Liver (tissue), 3 donors: ENCODE results near the gene ADAP1.

Experiments used
- CTCF ChIP-seq: fragments of 150-350 bp; IDR thresholded peaks from 2 replicates; pipeline ENCODE4 v1.5.1; 2017; ENCODE audit warnings: improper control_type of control experiment, low read depth, low read length; ENCODE audit not compliant: missing input control
- EGR1 ChIP-seq, 2 donors: IDR thresholded peaks; 2 replicates each; pipeline ENCODE4 v1.6.1; 2016 to 2018; ENCODE audit warnings: antibody characterized with exemption in 2 of 2, low read depth in 2 of 2
- FOXA1 ChIP-seq: IDR thresholded peaks from 2 replicates; pipeline ENCODE4 v1.6.1; 2016; ENCODE audit warnings: antibody characterized with exemption
- JUND ChIP-seq, 2 donors: IDR thresholded peaks; 2 replicates each; pipeline ENCODE4 v1.6.1; 2016; ENCODE audit warnings: antibody characterized with exemption in 2 of 2
- MAX ChIP-seq: IDR thresholded peaks from 2 replicates; pipeline ENCODE4 v1.6.1; 2016; ENCODE audit warnings: antibody characterized with exemption
- NR2F2 ChIP-seq: IDR thresholded peaks from 2 replicates; pipeline ENCODE4 v1.6.1; 2016; ENCODE audit warnings: antibody characterized with exemption
- RAD21 ChIP-seq, 2 donors: IDR thresholded peaks; 2 replicates each; pipeline ENCODE4 v1.6.1; 2016; ENCODE audit warnings: antibody characterized with exemption in 2 of 2, mild to moderate bottlenecking in 2 of 2
- RXRA ChIP-seq, 2 donors: IDR thresholded peaks; 2 replicates each; pipeline ENCODE4 v1.6.1; 2017 to 2018; ENCODE audit warnings: antibody characterized with exemption in 2 of 2, mild to moderate bottlenecking in 1 of 2
- SP1 ChIP-seq: IDR thresholded peaks from 2 replicates; pipeline ENCODE4 v1.6.1; 2018; ENCODE audit warnings: antibody characterized with exemption, mild to moderate bottlenecking
- TAF1 ChIP-seq: conservative IDR thresholded peaks from 2 replicates; pipeline ENCODE4 v1.6.1; 2016; ENCODE audit warnings: antibody characterized with exemption, mild to moderate bottlenecking
- YY1 ChIP-seq: IDR thresholded peaks from 2 replicates; pipeline ENCODE4 v1.6.1; 2016; ENCODE audit warnings: antibody characterized with exemption, mild to moderate bottlenecking
- TF ChIP-seq, protein P1 (sequence below): IDR thresholded peaks from 2 replicates; pipeline ENCODE4 v1.6.1; 2016; ENCODE audit warnings: antibody characterized with exemption
- donor health status: healthy.
- donor health status: healthy.

DNA sequence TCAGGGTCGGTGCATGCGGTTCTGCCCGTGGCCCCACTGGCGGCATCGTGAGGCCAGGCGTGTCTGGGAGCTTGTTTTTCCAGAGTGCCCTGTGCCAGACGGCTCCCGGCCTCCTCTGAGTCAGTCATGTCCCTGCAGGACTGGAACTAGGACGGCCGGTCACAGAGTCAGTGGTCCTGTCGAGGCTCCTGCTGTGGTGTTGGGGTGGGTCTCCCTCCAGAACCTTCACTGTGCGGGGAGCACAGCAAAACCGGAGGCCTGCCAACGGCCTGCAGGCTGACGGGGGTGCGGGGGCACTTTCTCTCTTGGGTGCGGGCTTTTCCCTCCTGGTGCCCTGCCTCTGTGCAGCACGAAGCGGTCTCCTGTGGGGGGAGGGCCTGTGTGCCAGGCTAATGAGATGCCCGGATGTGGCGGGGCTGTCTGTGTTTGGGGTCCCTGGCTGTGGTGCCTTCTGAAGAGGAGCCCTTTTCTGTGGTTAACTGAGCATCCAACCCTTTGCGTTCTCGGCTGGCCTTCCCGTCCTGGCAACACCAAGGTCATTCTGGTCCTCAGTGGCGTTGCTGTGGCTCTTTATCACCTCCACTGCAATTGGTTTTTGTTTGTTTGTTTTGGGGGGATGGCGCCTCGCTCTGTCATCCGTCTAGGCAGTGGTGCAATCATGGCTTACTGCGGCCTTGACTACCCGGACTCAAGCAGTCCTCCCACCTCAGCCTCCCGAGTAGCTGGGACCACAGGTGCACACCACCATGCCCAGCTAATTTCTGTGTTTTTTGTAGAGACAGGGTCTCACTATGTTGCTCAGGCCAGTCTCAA lies 70.1 kb downstream of the ADAP1 start:
- TF ChIP-seq CTCF (no peak), YY1 (no peak), RAD21 (IDR thresholded peaks at IDR 0.05) (no peak), EGR1 (IDR thresholded peaks at IDR 0.05; ENCODE audit: low read depth in 2 of 2) (no peak), FOXA1 (no peak), RXRA (IDR thresholded peaks at IDR 0.05) (no peak), TAF1 (no peak), JUND (IDR thresholded peaks at IDR 0.05) (no peak), MAX (no peak), NR2F2 (no peak), SP1 (no peak)
- TF ChIP-seq, protein P1, sequence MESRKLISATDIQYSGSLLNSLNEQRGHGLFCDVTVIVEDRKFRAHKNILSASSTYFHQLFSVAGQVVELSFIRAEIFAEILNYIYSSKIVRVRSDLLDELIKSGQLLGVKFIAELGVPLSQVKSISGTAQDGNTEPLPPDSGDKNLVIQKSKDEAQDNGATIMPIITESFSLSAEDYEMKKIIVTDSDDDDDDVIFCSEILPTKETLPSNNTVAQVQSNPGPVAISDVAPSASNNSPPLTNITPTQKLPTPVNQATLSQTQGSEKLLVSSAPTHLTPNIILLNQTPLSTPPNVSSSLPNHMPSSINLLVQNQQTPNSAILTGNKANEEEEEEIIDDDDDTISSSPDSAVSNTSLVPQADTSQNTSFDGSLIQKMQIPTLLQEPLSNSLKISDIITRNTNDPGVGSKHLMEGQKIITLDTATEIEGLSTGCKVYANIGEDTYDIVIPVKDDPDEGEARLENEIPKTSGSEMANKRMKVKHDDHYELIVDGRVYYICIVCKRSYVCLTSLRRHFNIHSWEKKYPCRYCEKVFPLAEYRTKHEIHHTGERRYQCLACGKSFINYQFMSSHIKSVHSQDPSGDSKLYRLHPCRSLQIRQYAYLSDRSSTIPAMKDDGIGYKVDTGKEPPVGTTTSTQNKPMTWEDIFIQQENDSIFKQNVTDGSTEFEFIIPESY = no peak
